Panc1 (cell line): ENCODE data around the gene PPM1M.

Experiments
- POLR2AphosphoS5 ChIP-seq: IDR thresholded peaks from 2 replicates; pipeline ENCODE4 v1.6.1; 2012; ENCODE audit warnings: mild to moderate bottlenecking, low read depth, low read length, moderate library complexity
- TF ChIP-seq, protein P1 (sequence below): fragments of 450-650 bp; IDR thresholded peaks from 2 replicates; pipeline ENCODE4 v1.5.1; 2017; ENCODE audit warnings: mild to moderate bottlenecking

DNA sequence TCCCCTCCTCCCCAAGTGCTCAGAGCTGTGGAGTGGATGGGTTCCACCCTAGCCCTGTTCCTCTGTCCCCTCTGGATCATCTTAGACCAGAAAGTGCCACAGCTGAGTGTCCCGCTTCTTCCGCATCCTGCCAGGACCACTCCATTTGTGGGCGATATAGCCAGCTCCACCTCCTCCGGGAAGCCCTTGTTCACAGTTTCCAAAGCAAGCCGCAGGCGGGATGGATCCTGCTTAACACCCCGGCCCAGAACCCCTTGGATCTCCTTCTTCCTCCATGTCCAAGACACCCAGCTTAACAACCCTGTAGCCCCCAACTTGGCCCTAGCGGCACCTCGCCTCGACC is 48.1 kb upstream of the PPM1M start:
- no peak for TF ChIP-seq POLR2AphosphoS5
- TF ChIP-seq, protein P1, sequence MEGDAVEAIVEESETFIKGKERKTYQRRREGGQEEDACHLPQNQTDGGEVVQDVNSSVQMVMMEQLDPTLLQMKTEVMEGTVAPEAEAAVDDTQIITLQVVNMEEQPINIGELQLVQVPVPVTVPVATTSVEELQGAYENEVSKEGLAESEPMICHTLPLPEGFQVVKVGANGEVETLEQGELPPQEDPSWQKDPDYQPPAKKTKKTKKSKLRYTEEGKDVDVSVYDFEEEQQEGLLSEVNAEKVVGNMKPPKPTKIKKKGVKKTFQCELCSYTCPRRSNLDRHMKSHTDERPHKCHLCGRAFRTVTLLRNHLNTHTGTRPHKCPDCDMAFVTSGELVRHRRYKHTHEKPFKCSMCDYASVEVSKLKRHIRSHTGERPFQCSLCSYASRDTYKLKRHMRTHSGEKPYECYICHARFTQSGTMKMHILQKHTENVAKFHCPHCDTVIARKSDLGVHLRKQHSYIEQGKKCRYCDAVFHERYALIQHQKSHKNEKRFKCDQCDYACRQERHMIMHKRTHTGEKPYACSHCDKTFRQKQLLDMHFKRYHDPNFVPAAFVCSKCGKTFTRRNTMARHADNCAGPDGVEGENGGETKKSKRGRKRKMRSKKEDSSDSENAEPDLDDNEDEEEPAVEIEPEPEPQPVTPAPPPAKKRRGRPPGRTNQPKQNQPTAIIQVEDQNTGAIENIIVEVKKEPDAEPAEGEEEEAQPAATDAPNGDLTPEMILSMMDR, result no peak
